Sigmoid colon (tissue), 7 donors: ENCODE data around the gene LURAP1L. TPM values are rescaled to one million over a fixed set of nuclear protein-coding genes. Genes with fewer than 3 reads are reported as not detected.

Experiments used
- DNase-seq: peaks from one replicate; pipeline ENCODE4 v3.0.0-alpha.2; 2019
- H3K27ac ChIP-seq, 4 donors: fragments of 200-600 bp; sonication (generic); one replicate each; pipeline ENCODE4 v1.5.1; 2016 to 2019; ENCODE audit warnings: mild to moderate bottlenecking in 1 of 4
- H3K27me3 ChIP-seq, 3 donors: fragments of 200-600 bp; sonication (generic); one replicate each; pipeline ENCODE4 v1.5.1; 2019; ENCODE audit warnings: mild to moderate bottlenecking in 1 of 3
- H3K36me3 ChIP-seq, 4 donors: fragments of 200-600 bp; sonication (generic); one replicate each; pipeline ENCODE4 v1.5.1; 2016 to 2019
- H3K4me1 ChIP-seq, 4 donors: fragments of 200-600 bp; sonication (generic); one replicate each; pipeline ENCODE4 v1.5.1; 2017 to 2019
- H3K4me3 ChIP-seq, 4 donors: fragments of 200-600 bp; sonication (generic); one replicate each; pipeline ENCODE4 v1.5.1; 2017 to 2019; ENCODE audit warnings: mild to moderate bottlenecking in 2 of 4, moderate library complexity in 1 of 4
- H3K9me3 ChIP-seq, 4 donors: fragments of 200-600 bp in 3 of 4; sonication (generic) in 3 of 4; one replicate each; pipeline versions ENCODE4 v1.5.1 to v1.6.1; 2013 to 2019
- EP300 ChIP-seq, 4 donors: sonication (generic); formaldehyde crosslinking; IDR thresholded peaks; one replicate each; pipeline ENCODE4 v1.6.1; 2017; ENCODE audit warnings: antibody characterized with exemption in 4 of 4
- POLR2A ChIP-seq, 2 donors: fragments of 450-650 bp; IDR thresholded peaks; one replicate each; pipeline ENCODE4 v1.6.1; 2016; ENCODE audit warnings: antibody characterized with exemption in 2 of 2, mild to moderate bottlenecking in 2 of 2, moderate library complexity in 2 of 2
- POLR2AphosphoS5 ChIP-seq, 4 donors: sonication (generic); formaldehyde crosslinking; IDR thresholded peaks; one replicate each; pipeline ENCODE4 v1.6.1; 2017; ENCODE audit warnings: antibody characterized with exemption in 4 of 4
- WGBS, 2 donors: extraction: QIAGEN DNeasy Blood & Tissue Kit; methylation state at CpG; one replicate each; pipeline ENCODE4 v1.1.7; 2013; 5-methylcytosine and 5-hydroxymethylcytosine counted together
- intact Hi-C: fragments of 100-400 bp; cut with DNase I; formaldehyde crosslinking; loops from one replicate; pipeline ENCODE4 v1.15.1; 2023
- polyA plus RNA-seq, 3 donors: library from polyadenylated mRNA; stranded (reverse); fragments of 200-250 nt; gene quantifications; one replicate each; pipeline ENCODE4 v1.2.3, GENCODE V29; 2013
- total RNA-seq, 4 donors: library from RNA; depleted of rRNA; stranded (reverse); fragments of >200 nt; gene quantifications; one replicate each; pipeline ENCODE4 v1.1.0, GENCODE V29; 2016
- TF ChIP-seq, protein P1 (sequence below), 4 experiments: fragments of 450-650 bp in 3 of 4; fragments of 200-600 bp in 1 of 4; IDR thresholded peaks; one replicate each; pipeline ENCODE4 v1.5.1; 2016 to 2019; ENCODE audit warnings: antibody characterized with exemption in 4 of 4, mild to moderate bottlenecking in 3 of 4, moderate library complexity in 2 of 4
- donor health status: healthy with polysubstance abuse.
- donor health status: Bipolar disorder and iron deficiency.
- donor health status: healthy.

Gene LURAP1L
- total and polyA plus RNA-seq, 7 donors = 16.2 to 38.4 (median 23.2) TPM

DNA sequence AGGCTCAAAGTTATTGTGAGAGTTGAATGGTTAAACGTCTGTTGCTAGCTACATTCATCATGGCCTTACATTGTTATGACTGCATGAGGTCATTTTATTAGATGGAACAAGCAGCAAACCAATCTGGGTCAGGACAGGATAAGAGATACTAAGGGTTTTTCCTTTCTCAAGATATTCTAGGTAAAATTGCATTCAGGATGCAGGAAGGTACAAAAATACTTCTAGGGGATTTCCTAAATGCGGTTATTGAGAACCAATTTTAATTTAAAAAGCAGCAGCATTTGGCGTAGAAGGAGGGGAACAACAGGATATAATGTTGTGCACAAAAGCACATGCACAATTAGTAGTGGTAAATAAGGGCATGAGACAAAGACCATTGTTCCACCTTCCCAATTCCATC, 39.2 kb upstream of the LURAP1L start:
- 49 to 51% methylated on average over 3 of the region's 3 CpGs for WGBS, 2 donors

DNA sequence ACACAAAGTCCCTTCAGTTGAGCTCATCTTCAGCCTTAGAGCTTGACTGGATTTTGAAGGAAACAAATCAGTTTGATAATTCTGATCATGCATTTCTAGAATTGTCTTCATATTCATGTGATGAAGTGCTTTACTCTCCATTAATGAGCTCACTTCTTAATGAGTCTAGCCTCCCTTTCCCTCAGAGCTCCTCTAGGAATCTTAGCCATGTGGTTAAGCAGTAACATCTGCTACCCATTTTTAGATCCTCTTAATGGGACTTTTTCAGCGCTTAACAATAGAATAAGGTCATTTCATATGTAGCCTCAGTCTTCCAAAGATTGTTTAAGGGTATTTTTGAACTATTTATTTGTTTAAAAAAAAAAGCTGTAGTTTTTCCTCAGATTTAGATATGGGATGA, 36.9 kb upstream of the LURAP1L start:
- Histone ChIP-seq H3K36me3 (no peaks in the 10 kb centered on the region), H3K27me3 (no peaks in the 10 kb centered on the region), H3K9me3 (peaks cover 0 to 5% (median 0%) of the 10 kb centered on the region in 4 donors), H3K4me3 (no peak overlapping the region), H3K4me1 (no peaks in the 10 kb centered on the region), H3K27ac (no peak overlapping the region)
- no peak for TF ChIP-seq EP300 (IDR thresholded peaks at IDR 0.05)
- intact Hi-C loops = no loop called here
- WGBS, 2 donors = 0% methylated on average over 1 of the region's 1 CpG
- DNase-seq = no peak

More for the DNA sequence above, 39.2 kb upstream of the LURAP1L start:
- Histone ChIP-seq H3K4me1 (no peaks in the 10 kb centered on the region), H3K36me3 (no peaks in the 10 kb centered on the region), H3K4me3 (no peak overlapping the region), H3K27ac (no peak overlapping the region), H3K27me3 (no peaks in the 10 kb centered on the region), H3K9me3 (peaks cover 0 to 5% (median 0%) of the 10 kb centered on the region in 4 donors)
- no peak for DNase-seq
- TF ChIP-seq, protein P1, sequence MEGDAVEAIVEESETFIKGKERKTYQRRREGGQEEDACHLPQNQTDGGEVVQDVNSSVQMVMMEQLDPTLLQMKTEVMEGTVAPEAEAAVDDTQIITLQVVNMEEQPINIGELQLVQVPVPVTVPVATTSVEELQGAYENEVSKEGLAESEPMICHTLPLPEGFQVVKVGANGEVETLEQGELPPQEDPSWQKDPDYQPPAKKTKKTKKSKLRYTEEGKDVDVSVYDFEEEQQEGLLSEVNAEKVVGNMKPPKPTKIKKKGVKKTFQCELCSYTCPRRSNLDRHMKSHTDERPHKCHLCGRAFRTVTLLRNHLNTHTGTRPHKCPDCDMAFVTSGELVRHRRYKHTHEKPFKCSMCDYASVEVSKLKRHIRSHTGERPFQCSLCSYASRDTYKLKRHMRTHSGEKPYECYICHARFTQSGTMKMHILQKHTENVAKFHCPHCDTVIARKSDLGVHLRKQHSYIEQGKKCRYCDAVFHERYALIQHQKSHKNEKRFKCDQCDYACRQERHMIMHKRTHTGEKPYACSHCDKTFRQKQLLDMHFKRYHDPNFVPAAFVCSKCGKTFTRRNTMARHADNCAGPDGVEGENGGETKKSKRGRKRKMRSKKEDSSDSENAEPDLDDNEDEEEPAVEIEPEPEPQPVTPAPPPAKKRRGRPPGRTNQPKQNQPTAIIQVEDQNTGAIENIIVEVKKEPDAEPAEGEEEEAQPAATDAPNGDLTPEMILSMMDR (IDR thresholded peaks at IDR 0.05) = no peak
- TF ChIP-seq POLR2AphosphoS5 (IDR thresholded peaks at IDR 0.05) (no peak), POLR2A (IDR thresholded peaks at IDR 0.05) (no peak), EP300 (IDR thresholded peaks at IDR 0.05) (no peak)
- intact Hi-C loops = no loop called here

DNA sequence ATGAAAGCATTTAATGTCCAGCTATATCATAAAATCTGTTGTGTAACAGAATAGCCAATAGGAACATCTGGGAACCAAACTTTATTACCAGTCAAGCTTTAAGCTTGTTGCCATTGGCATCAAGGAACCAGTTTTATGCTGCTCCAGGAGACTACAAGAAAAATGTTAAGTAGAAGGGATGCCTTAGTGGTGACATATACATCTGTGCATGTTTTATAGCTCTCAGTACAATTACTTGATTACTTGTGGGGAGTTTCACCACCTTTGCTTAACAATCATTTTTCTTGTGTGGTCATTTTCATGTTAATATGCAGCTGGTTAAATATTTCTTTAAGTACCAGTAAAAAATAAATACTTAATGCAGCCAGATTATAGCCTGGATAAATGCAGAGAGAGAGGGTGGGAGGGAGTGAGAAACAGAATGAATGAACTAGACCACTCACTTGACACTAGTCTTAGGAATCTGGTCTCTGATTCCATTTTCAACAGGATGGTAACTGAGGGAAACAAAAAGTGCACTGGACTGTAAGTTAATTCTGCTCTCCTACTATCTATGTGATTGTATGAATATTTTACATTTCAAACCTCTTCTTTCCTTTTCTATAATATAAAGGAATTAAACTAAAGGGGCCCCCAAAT, 35.7 kb upstream of the LURAP1L start:
- Histone ChIP-seq H3K9me3 (peaks cover 0 to 5% (median 0%) of the 10 kb centered on the region in 4 donors), H3K4me1 (no peaks in the 10 kb centered on the region), H3K27ac (no peak overlapping the region), H3K27me3 (no peaks in the 10 kb centered on the region), H3K36me3 (no peaks in the 10 kb centered on the region), H3K4me3 (no peak overlapping the region)
- intact Hi-C loops = no loop called here
- no peak for TF ChIP-seq POLR2A (IDR thresholded peaks at IDR 0.05)
- no peak for TF ChIP-seq EP300 (IDR thresholded peaks at IDR 0.05)
- TF ChIP-seq POLR2AphosphoS5 (IDR thresholded peaks at IDR 0.05) = no peak
- TF ChIP-seq, protein P1 (IDR thresholded peaks at IDR 0.05) = no peak
- no peak for DNase-seq

DNA sequence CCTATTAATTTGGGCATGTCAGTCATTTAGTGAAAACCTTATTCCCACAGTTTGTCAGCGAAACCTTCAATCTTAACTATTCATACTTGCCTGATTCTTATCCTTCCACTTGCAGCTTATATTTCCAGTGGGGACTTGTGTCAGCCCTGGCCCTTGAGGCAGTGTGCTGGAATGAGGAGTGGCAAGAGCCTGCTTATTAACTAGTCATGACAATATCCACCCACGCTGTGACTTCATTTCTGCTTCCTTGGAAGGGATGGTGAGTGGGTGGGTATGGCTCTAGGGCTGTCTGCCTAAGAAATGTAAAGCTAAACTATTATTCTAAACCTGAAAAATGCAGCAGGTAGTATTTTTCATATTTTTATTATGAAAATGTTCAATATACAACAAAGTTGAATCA, 34.0 kb upstream of the LURAP1L start:
- Histone ChIP-seq H3K36me3 (no peaks in the 10 kb centered on the region), H3K27me3 (no peaks in the 10 kb centered on the region), H3K9me3 (no peaks in the 10 kb centered on the region), H3K4me3 (no peak overlapping the region), H3K4me1 (peaks cover 0 to under 1% (median 0%) of the 10 kb centered on the region in 4 donors), H3K27ac (no peak overlapping the region)
- WGBS, 2 donors = 88 to 89% methylated on average over 2 of the region's 2 CpGs
- TF ChIP-seq POLR2A (IDR thresholded peaks at IDR 0.05) (no peak), POLR2AphosphoS5 (IDR thresholded peaks at IDR 0.05) (no peak), EP300 (IDR thresholded peaks at IDR 0.05) (no peak)
- TF ChIP-seq, protein P1 (IDR thresholded peaks at IDR 0.05) = no peak
- intact Hi-C loops = no loop called here
- no peak for DNase-seq

DNA sequence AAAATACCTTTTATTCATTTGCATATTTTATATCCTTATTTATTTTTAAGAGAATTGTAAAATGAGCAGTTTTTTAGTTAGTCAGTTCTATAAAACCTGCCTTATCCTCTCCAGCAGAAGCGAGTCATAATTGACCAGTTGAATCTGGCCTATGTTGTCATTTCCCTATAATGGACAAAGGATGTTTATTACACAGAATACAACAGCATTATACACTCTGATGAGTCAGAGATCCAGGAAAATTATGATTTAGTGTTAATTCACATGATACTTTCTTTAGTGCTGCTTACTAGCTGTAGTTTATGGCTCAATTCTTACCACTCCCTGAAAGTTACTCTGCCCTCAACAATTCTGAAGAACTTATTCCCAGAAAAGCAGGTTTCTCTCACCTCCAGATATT, 26.8 kb upstream of the LURAP1L start:
- intact Hi-C loops = no loop called here
- Histone ChIP-seq H3K27ac (no peak overlapping the region), H3K4me3 (no peak overlapping the region), H3K9me3 (no peaks in the 10 kb centered on the region), H3K27me3 (no peaks in the 10 kb centered on the region), H3K4me1 (peaks cover 0 to 2% (median 0%) of the 10 kb centered on the region in 4 donors), H3K36me3 (no peaks in the 10 kb centered on the region)
- WGBS, 2 donors = 10 to 67% methylated on average over 1 of the region's 1 CpG
- TF ChIP-seq POLR2AphosphoS5 (IDR thresholded peaks at IDR 0.05) (no peak), EP300 (IDR thresholded peaks at IDR 0.05) (no peak), POLR2A (IDR thresholded peaks at IDR 0.05) (no peak)
- TF ChIP-seq, protein P1 (IDR thresholded peaks at IDR 0.05) = no peak
- DNase-seq = no peak
